GM18951 (cell line): ENCODE data around the gene OR4C45.
"Not testable (repeated sequence)": the region's sequence is repeated elsewhere in the genome, so short reads cannot be mapped to it uniquely, and the experiment has no call there.

Experiments used
- POLR2A ChIP-seq: IDR thresholded peaks from 4 replicates; pipeline ENCODE4 v1.6.1; 2011; ENCODE audit warnings: mild to moderate bottlenecking; ENCODE audit not compliant: insufficient read length, insufficient read depth; ENCODE audit errors: extremely low read depth
- in situ Hi-C: fragments of 300-500 bp; cut with MboI; formaldehyde crosslinking; loops from one replicate; pipeline ENCODE4 v1.12.0; 2022; ENCODE audit warnings: low sequenced_read_pairs, mixed read lengths, inconsistent platforms; ENCODE audit not compliant: unreplicated experiment

Gene OR4C45

GRCh38 chr11:50077526-50077925 lies 44.9 kb downstream of the OR4C45 start:
- in situ Hi-C loops: no loop called here
- TF ChIP-seq POLR2A: no peak

GRCh38 chr11:50078001-50078400 lies 45.3 kb downstream of the OR4C45 start:
- in situ Hi-C loops: no loop called here
- TF ChIP-seq POLR2A: no peak

GRCh38 chr11:50078946-50079345 lies 46.3 kb downstream of the OR4C45 start:
- in situ Hi-C loops: not testable (repeated sequence)

GRCh38 chr11:50080256-50080655 lies 47.6 kb downstream of the OR4C45 start:
- in situ Hi-C loops: no loop called here
- no peak for TF ChIP-seq POLR2A
